Hematopoietic multipotent progenitor cell treated with erythropoietin and hydrocortisone succinate and interleukin-3 and kit ligand, for 15 days (in vitro differentiated cells): ENCODE data around the gene KRTAP5-8.
"Not testable (repeated sequence)": the region's sequence is repeated elsewhere in the genome, so short reads cannot be mapped to it uniquely, and the experiment has no call there.

Experiments used
- DNase-seq: peaks from one replicate; pipeline ENCODE4 v3.0.0-alpha.2; 2015; ENCODE audit warnings: low spot score

The KRTAP5-8 gene, protein sequence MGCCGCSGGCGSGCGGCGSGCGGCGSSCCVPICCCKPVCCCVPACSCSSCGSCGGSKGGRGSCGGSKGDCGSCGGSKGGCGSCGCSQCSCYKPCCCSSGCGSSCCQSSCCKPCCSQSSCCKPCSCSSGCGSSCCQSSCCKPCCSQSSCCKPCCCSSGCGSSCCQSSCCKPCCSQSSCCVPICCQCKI

DNA sequence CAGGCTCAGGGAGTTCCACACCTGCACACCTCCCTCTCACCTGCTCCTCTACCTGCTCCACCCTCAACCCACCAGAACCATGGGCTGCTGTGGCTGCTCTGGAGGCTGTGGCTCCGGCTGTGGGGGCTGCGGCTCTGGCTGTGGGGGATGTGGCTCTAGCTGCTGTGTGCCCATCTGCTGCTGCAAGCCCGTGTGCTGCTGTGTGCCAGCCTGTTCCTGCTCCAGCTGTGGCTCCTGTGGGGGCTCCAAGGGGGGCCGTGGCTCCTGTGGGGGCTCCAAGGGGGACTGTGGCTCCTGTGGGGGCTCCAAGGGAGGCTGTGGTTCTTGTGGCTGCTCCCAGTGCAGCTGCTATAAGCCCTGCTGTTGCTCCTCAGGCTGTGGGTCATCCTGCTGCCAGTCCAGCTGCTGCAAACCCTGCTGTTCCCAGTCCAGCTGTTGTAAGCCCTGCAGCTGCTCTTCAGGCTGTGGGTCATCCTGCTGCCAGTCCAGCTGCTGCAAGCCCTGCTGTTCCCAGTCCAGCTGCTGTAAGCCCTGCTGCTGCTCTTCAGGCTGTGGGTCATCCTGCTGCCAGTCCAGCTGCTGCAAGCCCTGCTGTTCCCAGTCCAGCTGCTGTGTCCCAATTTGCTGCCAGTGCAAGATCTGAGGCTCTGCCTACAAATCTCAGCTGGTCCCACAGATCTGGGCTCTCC is at the start of gene KRTAP5-8:
TSS of gene KRTAP5-8 (plus strand) at position 49 of the 689 bp plus-strand sequence. CDS start at position 80, 31 bp downstream.
- not testable (repeated sequence) for DNase-seq

DNA sequence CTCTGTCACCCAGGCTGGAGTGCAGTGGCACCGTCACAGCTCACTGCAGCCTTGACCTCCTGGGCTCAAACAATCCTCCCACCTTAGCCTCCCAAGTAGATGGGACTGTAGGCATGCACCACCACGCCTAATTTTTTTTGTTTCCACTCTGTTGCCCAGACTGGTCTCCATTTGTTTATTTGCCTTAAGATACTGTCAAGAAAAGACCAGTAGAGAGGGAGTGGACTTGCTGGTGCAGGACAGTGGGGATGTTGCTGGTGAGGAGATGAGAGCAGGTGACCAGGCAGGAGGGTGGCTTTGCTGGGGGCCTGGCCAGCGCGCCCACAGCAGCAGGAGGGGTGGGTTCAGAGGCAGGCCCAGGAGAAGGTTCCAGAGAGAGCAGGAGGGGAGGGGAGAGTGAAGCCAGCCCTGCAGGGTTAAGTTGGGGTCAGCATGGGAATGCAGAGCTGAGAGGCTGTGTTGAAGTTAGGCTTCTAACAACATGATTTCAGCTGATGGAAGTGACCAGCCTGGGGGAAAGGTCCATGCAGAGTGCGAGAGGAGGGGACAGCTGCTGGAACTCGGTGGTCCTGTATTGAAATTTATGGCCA is 49.0 kb upstream of the KRTAP5-8 start:
- DNase-seq: no peak

DNA sequence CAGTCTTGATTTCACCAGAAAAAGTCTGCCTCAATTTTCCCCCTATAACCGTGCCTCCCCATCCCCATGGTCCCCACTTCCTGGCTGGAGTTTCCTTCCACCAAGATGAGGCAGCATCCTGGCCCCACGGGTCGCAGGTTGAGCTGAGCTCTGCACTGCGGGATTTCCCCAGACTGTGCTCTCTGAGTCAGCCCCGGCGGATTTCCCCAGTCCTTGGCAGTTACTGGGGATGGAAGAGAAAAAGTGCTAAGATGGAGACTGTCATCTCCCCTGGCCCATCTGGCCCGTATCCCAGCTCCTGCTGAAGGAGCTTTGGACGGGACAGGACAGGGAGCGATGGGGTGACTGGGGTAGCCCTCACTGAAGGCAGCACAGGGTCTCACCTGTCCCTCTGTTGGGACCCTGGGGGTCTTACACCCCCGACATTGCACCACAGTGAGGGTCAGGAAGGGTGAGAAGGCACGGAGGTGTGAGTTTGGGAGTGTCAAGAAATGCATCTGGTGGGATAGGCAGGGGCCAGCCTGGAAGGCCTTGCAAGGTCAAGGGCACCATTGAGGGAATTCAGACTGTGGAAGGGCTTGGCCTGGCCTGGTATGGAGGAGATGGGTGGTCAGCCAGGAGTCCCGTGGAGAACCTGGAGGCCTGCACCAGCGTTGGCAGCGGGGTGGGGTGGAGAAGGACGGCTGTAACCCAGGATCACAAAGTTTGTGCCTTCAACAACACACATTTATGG is 48.3 kb upstream of the KRTAP5-8 start:
- no peak for DNase-seq

DNA sequence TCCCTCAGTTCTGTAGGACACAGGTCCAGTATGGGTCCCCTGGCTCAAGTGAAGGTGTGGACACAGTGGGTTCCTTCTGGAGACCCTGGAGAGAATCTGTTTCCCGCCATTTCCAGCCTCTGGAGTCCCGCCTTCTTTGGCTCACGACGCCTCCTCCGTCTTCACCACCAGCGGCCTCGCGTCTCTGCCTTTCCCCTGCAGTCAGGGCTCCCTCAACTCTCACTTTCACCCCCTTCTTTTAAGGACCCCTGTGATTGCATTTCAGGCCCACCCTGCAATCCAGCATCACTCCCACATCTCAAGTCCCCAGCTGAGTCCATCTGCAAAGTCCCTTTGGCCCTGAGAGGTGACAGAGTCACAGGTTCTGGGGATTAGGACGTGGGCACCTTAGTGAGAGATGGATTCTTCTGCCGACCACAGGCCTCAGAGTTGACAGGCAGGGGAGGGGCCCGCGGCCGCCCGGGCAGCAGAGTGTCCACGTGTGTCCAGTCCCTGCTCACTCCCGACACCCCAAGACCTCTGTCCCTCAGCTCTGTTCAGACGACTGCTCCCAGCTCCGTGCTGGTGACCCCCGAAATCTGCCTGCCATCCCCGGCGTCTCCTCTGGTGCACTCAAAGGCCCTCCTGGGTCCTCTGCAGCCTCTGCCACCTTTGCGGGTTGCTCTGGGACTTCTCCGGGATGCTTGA is 47.6 kb upstream of the KRTAP5-8 start:
- no peak for DNase-seq

DNA sequence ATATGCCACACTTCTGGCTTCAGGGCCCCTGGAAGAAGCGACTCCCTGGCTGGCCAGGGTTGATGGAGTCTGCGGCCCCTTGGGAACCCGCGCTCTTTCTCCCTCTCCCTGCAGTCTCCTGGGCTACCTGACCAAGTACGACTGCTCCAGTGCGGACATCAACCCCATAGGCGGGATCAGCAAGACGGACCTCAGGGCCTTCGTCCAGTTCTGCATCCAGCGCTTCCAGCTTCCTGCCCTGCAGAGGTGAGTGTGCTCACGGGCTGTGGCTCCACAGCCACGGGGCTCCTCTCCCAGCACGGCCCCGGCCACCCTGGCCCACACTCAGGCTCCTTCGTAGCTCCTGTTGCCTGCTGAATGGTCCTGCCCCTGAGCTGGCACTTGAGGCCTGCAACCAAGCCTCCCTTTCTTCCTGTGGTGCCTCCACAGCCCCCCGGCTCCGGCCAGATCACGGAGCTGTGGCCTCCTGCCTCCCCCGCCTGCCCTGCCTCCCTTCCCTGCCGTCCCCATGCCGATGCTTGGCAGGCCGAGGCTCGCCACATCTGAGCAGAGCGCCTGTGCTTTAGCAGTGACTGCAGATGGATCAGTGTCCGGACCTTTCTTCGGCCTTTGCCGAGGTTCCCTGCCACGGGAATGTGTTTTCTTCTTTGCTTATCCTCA is 47.0 kb upstream of the KRTAP5-8 start:
- no peak for DNase-seq

DNA sequence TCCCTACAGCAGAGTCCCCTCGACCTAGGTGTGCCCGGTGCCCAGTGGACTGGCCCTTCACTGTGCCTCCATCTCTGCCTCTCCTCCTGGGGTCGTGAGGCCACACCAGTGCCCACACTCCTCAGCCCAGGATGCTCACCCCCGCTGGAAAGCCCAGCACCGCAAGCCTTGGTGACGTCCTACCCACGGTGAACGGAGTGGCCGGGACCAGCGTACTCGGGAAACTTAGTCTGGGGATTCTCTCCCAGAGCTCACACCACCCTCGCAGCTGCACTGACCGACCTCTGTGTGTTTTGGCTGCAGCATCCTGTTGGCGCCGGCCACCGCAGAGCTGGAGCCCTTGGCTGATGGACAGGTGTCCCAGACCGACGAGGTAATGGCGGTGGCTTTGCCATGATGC is 46.3 kb upstream of the KRTAP5-8 start:
- no peak for DNase-seq

DNA sequence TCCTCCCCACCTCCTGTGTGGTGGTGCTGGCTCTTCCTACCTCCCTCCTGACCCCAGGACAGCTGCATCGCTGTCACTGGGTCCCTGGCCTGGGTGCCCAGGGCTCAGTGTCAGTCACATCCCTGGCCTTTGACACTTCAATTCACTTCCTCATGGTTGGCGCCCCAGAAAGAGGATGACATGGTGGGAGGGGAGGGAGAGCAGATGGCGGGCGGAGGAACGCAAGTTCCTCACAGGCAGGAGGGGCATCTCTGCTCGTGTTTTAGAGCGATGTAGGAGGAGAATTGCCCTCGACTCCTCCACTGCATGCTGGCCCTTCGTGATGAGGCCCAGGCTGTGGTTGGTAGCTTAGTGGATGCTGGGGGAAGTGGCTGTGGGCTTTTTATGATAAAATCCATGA is 45.9 kb upstream of the KRTAP5-8 start:
- DNase-seq: no peak

DNA sequence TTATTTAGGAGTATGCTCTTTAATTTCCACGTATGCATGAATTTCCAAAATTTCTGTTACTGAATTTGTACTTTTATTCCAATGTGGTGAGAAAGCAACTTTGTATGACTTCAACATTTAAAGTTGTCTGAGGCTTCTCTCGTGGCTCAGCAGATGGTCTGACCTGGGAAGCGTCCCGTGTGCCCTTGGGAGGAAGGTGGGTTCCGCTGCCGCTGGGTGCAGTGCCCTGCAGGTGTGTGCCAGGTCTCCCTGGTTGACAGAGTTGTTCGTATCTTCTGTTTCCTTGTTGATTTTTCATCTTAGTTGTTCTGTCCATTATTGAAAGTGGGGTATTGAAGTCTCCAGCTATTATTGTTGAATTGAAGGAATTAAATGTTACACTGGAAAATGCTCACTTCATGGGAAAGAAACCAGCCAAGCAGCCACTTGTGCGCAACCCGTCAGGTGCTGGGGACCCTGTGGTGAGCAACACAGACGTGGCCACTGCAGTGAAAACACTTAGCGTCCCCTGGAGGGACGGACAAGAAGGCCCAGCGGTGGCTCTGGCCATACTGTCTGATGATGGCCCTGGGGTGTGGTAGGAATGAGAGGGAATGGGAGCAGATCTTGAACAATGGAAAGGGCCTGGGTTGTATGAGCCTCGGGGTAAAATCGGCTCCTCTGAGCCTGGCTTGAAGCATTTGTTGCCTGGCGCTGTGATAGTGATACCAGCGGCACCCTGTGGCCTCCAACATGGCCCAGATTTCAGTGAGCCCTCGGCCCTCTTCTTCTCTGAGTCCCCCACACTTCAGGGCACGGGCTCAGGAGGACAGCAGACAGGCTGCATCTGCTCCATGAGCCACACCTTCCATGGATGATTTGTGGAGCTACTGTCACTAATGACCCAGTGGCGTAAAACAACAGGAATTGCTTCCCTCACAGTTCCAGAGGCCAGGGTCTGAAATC is 42.3 kb upstream of the KRTAP5-8 start:
- DNase-seq: no peak

DNA sequence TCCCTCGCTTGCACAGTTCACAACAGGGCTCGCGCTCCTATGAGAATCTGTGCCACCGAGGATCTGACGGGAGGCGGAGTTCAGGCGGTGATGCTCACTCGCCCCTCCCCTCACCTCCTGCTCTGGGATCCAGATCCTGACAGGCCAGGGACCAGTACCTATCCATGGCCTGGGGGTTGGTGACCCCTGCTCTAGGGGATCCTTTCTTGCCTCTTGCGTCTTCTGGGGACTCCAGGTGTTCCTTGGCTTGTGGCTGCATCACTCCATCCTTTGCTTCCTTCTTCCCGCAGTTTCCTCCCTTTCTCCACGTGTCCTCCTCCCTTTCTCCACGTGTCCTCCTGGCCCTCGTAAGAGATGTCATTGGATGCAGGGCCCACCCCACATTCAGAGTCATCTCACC is 41.4 kb upstream of the KRTAP5-8 start:
- no peak for DNase-seq

DNA sequence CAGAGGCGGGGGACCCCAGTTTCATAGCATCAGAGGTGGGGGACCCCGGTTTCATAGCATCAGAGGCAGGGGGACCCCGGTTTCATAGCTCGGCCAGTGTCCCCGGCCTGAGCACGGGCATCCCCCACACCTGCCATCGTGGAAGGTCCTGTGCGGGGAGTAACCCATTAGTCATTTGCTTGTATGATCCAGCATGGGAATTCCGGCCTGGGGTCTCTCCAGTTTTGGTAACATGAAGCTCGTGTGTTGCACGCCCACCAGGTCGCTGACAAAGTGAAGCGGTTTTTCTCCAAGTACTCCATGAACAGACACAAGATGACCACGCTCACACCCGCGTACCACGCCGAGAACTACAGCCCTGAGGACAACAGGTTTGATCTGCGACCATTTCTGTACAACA is 39.7 kb upstream of the KRTAP5-8 start:
- no peak for DNase-seq

DNA sequence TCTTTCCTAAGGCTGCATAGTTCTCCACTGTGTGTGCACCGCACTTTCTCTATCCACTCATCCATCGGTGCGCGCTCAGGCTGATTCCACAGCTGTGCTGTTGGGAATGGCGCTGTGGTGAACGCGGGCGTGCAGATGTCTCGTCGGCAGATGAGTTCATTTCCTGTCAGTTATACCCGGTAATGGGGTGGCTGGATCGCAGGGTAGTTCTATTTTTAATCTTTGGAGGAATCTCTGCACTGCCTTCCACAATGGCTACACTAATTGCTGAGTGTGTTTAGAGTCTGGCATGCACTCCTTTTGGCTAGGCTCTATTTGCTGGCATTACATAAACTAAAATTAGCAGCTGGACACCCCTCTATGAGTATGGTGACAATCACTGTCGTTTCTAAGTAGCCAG is 38.7 kb upstream of the KRTAP5-8 start:
- DNase-seq: no peak

DNA sequence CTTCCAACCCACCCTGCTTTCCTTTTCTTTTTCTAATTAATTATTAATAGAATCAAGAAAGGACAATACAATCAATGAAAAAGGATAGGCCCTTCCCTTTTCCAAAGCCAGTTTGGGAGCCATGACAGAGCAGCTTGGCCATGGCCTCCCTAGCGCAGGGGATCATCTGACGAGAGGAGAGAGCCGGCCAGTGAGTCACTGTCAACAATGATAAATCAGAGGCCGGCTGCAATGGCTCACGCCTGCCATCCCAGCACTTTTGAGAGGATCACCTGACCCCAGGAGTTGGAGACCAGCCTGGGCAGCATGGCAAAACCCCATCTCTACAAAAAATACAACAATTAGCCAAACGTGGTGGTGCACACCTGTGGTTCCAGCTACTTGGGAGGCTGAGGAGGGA is 38.3 kb upstream of the KRTAP5-8 start:
- DNase-seq: no peak

DNA sequence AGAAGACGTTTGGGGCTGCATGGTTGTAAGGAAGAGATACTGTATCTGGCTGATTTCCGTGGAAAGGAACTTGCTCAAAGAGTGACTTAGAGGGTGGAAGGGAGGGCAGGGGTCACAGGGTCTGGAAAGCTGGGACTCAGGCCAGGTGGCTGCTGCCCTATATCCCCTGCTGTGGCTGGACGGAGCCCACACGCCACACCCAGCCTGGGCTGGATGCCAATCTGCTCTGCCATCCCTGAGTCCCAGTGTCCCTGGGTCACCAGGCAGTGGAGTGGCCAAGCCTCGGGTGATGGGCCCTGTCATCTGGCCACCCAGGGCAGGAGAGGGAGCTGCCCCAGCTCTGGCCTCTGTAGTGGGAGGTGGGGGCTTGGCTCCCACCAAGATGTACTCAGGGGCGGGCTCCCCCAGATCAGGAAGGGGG is 37.2 kb upstream of the KRTAP5-8 start:
- DNase-seq: no peak

DNA sequence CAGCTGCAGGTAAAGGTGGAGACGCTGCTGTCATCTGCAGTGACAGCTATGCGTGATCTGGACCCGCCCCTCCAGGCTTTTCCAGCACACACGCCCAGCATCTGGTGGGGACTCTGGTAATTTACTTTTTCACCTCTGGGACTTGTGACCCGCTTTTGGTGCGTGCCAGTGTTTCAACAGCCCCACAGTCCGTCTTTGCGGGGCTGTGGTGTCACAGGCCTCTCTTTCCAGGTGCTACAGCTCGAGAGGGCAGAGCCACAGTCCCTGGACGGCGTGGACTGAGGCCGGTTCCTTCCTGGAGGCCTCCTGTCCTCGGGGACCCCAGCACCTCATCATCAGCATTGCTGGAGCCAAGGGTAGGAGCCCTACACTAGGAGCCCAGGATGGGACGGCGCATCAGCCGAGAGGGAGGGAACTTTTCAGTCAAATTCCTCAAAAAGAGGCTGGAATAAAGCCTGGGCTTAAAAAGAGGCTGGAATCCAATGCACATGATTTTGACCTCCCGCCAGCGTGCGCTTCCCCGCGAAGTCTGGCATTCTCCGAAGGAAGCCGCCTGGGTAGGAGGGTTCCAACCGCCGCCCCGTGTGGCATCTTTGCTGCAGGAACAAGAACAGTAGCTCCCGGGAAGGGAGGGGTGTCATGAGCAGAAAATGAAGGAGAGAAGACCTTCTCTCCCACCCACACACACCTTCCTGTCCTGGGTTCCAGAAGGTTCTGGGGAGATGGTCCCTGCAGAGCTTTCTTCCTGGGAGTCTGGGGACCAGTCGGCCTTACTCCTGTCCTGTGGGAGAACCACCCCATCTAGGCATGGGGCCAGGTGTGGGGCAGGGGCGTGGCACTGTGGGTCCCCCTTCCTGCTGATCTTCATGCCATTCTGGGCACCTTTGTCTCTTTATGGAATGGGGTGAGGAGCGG is 36.5 kb upstream of the KRTAP5-8 start:
- DNase-seq: no peak

DNA sequence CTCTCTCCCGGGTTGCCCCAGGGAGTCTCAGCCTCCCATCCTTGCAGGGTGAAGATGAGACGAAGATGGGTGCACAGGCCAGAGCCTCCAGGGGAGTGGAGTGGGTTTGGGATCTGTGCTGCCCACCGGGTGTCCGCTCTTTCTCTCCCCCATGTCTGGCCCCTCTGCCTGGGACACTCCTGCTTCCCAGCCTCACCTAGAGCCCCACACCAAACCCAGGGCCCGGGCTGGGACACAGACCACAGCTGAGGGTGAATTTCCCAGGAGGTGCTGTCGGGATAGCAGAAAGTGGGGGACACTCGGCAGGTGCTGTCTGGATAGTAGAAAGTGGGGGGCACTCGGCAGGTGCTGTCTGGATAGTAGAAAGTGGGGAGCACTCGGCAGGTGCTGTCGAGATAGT is 35.8 kb upstream of the KRTAP5-8 start:
- DNase-seq: no peak

DNA sequence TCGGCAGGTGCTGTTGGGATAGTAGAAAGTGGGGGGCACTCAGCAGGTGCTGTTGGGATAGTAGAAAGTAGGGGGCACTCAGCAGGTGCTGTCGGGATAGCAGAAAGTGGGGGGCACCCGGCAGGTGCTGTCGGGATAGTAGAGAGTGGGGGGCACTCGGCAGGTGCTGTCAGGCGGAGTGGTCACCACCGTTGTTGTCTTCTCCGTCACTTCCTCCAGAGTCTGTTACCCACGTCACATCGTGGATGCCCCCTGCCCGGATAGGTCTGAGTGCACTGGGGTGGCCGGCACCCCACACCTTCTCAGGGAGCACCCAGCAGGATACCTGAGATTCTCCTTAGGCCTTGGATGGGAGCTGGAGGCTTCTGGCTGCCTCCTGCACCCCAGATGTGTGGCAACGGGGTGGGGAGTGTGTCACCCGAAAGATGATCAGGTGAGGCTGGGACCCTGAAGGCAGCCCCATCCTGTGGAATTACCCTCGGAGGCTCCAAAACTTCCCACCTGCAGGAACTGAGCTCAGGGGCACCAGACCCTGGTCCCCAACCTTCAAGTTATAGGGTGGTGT is 34.9 kb upstream of the KRTAP5-8 start:
- DNase-seq: no peak

DNA sequence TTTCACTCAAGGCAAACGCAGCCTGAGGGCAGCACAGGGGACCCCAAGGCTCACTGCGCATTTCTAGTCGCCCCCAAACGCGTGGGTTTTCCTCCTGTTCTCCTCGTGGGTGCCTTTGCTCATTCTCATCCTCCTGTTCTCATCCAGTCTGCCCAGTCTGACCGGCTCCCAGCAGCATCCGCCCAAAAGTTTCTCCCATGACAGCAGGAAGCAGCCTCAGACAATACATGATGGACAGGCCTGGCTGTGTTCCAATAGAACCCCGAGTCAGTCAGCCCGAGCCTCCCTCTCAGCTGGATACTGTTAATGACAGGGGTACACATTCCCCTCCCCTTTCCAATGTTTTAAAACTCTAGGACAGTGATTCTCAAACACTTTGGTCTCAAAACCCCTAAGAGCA is 33.3 kb upstream of the KRTAP5-8 start:
- no peak for DNase-seq

DNA sequence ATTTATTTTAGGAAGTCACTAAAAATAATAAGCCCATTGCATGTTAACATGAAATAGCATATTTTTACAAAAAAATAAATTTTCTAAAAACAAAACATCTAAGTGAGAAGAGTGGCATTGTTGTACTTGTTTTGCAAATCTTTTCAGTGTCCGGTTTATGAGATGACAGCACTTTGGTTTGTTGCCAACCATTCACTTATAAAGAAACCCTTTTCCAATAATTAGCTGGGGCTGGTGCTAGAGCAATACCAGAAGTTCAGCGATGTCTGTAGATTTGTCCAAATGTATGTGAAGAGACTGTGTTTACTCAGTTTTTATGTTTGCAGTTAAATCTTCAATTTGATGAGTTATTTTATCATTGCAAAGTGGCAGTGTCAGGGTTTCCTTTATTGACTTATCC is 32.8 kb upstream of the KRTAP5-8 start:
- DNase-seq: no peak

DNA sequence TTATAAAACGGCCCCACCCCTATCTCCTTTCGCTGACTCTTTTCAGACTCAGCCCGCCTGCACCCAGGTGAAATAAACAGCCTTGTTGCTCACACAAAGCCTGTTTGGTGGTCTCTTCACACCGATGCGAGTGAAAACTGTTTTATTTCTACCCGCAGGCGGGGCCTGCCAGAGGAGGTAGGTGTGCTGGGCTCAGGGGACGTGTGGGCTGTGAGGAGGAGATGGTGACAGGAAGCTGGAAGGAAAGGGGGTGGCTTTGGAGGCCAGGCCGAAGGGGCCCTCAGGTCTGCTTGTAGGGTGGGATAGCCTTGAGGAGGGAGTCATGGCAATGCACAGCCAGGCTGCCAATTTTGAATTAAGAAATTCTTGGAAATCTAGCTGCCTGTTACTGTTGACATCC is 32.0 kb upstream of the KRTAP5-8 start:
- no peak for DNase-seq
